Subcutaneous abdominal adipose tissue (tissue), 5 donors: ENCODE results near the gene SLC22A23.

Source experiments
- H3K27ac ChIP-seq: one replicate; pipeline ENCODE4 v1.7.0; 2013; ENCODE audit warnings: low read depth, mild to moderate bottlenecking, inconsistent platforms, low read length, moderate library complexity
- H3K27me3 ChIP-seq, 5 donors: one replicate each; pipeline ENCODE4 v1.7.0; 2013; ENCODE audit warnings: low read length in 5 of 5, inconsistent platforms in 1 of 5; ENCODE audit not compliant: control insufficient read depth in 5 of 5, insufficient read depth in 4 of 5
- H3K36me3 ChIP-seq, 5 donors: one replicate each; pipeline ENCODE4 v1.7.0; 2013; ENCODE audit warnings: low read length in 5 of 5; ENCODE audit not compliant: control insufficient read depth in 5 of 5, insufficient read depth in 5 of 5
- H3K4me1 ChIP-seq, 5 donors: one replicate each; pipeline ENCODE4 v1.7.0; 2013; ENCODE audit warnings: low read length in 5 of 5, mild to moderate bottlenecking in 3 of 5, moderate library complexity in 1 of 5; ENCODE audit not compliant: control insufficient read depth in 5 of 5, insufficient read depth in 5 of 5
- H3K4me3 ChIP-seq, 5 donors: one replicate each; pipeline ENCODE4 v1.7.0; 2013; ENCODE audit warnings: low read length in 5 of 5, low read depth in 1 of 5
- H3K9ac ChIP-seq, 5 donors: one replicate each; pipeline ENCODE4 v1.7.0; 2013; ENCODE audit warnings: low read length in 5 of 5, mild to moderate bottlenecking in 4 of 5, moderate library complexity in 3 of 5
- H3K9me3 ChIP-seq, 5 donors: one replicate each; pipeline ENCODE4 v1.7.0; 2013; ENCODE audit warnings: low read length in 5 of 5; ENCODE audit not compliant: control insufficient read depth in 5 of 5
- donor health status: healthy.
- donor health status: healthy.
- donor health status: healthy.
- donor health status: healthy.
- donor health status: healthy.

The SLC22A23 gene

DNA sequence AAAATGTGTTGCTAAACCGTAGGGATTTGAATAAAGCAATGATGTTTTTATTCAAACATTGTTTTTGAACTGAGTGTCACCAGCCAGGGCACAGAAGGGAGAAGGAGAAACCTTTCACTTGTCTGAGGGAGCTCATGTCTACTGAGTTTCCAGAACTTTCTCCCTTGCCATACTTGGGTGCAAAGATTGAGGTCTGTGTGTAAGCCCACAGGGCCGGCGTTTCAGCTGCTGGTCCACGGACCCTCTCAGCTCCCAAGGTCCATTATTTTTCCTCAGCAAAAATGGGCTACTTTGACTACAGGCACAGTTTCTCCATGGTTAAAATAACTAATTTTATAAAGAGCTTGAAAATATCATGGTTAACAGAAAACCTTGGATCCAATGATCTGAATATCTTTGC lies 165.5 kb downstream of the SLC22A23 start:
- no peaks in the 10 kb centered on the region for H3K9me3 ChIP-seq
- H3K36me3 ChIP-seq = peaks cover 0 to 72% (median 41%) of the 10 kb centered on the region in 5 donors
- H3K27ac ChIP-seq = no peak overlapping the region
- no peak overlapping the region for H3K4me3 ChIP-seq
- H3K27me3 ChIP-seq = no peaks in the 10 kb centered on the region
- peaks cover 0 to 26% (median 0%) of the 10 kb centered on the region in 5 donors for H3K4me1 ChIP-seq
- H3K9ac ChIP-seq = no peak overlapping the region

DNA sequence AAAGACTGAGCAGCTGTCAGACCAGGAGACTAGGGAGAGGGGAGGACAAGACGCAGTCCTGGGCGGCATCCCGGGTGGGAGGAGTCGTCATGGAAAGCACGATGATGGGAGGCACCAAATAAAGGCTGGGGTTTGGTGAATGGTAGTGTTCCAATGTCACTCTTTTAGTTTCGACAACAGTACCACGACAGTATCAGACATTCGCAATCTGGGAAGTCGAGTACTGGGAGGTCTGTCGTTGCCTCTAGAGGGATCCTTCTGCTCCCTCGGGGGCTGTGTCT lies 166.0 kb downstream of the SLC22A23 start:
- H3K9me3 ChIP-seq = no peaks in the 10 kb centered on the region
- H3K36me3 ChIP-seq = peaks cover 0 to 73% (median 37%) of the 10 kb centered on the region in 5 donors
- H3K27ac ChIP-seq = no peak overlapping the region
- H3K27me3 ChIP-seq = no peaks in the 10 kb centered on the region
- no peak overlapping the region for H3K9ac ChIP-seq
- H3K4me3 ChIP-seq = no peak overlapping the region
- peaks cover 0 to 26% (median 0%) of the 10 kb centered on the region in 5 donors for H3K4me1 ChIP-seq

DNA sequence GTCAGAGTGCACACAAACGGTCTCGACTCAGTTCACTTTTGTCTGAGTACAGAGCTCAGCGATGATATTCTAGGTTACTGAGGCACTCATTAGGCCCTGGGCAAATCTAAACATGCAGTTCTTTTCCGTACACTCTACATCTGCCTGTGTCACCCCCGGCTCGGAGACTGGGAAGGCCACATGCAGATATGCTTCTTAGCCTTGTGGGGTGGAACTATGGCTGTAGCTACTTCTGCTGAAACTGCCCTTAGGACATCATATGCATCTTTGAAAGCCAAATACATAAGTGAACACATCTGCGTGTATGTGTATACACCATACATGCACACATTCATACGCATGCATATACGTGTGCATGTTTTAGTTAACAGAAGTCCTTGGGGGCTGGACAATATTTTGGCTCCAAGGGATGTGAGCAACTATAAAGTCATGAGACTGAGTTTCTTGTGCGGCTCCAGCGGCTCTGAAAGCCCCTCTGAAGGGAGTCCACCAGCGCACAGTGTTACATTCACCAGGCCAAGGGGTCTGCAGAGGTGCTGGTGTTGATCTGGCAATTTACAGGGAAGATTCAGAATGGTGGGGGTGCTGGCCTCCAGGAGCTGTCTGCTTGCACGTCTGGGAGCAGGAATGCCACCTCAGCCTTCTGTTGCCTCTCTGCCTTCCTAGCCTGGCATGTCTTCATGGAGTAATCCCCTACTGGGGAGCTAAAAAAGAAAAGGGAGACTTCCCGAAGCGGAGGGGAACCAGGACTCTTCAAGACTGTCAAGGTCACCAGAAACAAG lies 166.5 kb downstream of the SLC22A23 start:
- H3K9me3 ChIP-seq = no peaks in the 10 kb centered on the region
- H3K27me3 ChIP-seq = no peaks in the 10 kb centered on the region
- H3K4me3 ChIP-seq = no peak overlapping the region
- no peak overlapping the region for H3K9ac ChIP-seq
- H3K4me1 ChIP-seq = peaks cover 0 to 22% (median 2%) of the 10 kb centered on the region in 5 donors
- no peak overlapping the region for H3K27ac ChIP-seq
- peaks cover 0 to 75% (median 37%) of the 10 kb centered on the region in 5 donors for H3K36me3 ChIP-seq

GRCh38 chr6:3289664-3290055 lies 167.2 kb downstream of the SLC22A23 start:
- H3K9ac ChIP-seq = no peak overlapping the region
- no peaks in the 10 kb centered on the region for H3K27me3 ChIP-seq
- no peaks in the 10 kb centered on the region for H3K9me3 ChIP-seq
- peaks cover under 1 to 23% (median 2%) of the 10 kb centered on the region in 5 donors for H3K4me1 ChIP-seq
- H3K4me3 ChIP-seq = no peak overlapping the region
- peaks cover 0 to 76% (median 37%) of the 10 kb centered on the region in 5 donors for H3K36me3 ChIP-seq
- no peak overlapping the region for H3K27ac ChIP-seq

DNA sequence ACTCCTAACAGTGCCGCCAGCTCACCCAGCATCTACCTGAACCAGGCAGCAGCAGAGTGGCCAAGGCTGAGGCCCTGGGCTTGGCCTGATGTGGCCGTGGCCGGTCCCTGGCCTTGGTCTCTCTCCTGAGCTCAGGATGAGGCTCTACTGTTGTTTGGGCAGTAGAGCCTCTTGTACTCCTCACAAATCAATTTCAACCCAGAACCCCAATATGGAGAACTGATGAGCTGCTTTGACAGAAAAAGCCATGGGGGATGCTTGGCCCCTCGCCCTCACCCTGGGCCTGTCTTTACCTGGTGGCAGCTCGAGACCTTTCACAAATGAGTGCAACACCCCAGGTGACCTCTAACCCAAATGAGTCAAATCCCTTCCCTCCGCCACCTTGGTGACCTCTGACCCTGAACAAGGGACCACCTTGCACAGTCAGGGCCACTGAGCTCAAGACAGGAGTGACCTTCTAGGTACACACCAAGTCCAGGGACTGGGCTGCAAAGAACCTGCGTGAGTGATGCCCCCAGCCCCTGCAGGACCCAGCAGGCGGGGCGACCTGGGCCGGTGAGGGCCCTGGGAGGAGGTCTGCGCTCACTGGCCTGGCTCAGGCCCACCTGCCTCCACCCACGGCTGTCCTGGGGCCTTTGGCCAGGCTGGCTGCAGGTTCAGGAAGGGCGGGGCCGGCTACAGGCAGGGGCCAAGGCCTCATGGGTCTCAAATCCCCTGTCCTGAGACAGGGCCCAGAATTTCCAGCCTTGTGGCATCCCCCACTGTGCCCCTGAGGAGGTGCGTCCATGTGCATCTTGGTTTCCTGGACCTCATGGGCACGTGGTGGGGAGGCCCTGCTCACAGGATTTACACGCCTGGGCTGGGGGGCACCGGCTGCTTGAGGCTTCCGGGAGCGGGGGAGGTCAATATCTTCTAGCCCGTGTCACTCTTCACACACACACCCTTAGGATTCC lies 167.9 kb downstream of the SLC22A23 start:
- no peaks in the 10 kb centered on the region for H3K27me3 ChIP-seq

DNA sequence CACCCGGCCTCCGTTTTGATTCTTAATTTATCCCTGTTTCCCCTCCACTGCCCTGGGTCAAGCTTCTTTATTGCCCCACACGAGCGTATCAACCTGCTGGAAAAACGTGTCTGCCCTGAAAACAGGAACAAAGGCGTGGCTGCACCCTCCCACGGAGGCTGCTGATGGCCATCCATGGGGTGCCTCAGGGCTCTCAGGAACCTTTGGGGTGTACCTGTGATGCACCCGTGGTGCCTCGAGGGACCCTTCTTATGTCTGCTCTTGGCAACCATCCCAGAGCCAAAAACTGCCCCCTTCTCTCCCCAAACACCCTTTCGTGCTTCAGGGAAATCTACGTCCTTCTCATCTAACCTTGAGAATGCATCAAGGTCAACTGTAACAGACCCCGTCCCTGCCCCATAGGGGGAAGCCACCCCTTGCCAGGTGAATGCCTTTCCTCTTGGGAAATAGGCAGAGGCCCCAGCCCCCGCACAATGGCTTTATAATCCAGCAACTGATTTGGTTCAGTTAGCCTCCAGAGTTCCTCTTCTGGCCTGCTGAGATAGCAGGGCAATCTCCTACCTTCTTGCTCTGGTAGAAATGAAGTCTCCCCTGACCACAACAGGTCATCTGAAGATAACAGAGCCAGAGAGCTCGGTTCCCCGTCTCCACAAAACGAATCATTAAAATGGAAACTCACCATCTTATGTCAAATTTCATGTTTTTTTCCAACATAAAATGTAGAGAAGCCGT lies 168.7 kb downstream of the SLC22A23 start:
- no peak overlapping the region for H3K4me3 ChIP-seq
- no peak overlapping the region for H3K9ac ChIP-seq
- no peaks in the 10 kb centered on the region for H3K9me3 ChIP-seq
- H3K36me3 ChIP-seq = peaks cover 0 to 80% (median 36%) of the 10 kb centered on the region in 5 donors
- H3K4me1 ChIP-seq = peaks cover 2 to 38% (median 13%) of the 10 kb centered on the region in 5 donors
- H3K27me3 ChIP-seq = no peaks in the 10 kb centered on the region
- H3K27ac ChIP-seq = no peak overlapping the region

More for the DNA sequence above, 167.9 kb downstream of the SLC22A23 start:
- no peaks in the 10 kb centered on the region for H3K9me3 ChIP-seq
- H3K36me3 ChIP-seq = peaks cover 0 to 78% (median 42%) of the 10 kb centered on the region in 5 donors
- H3K4me1 ChIP-seq = peaks cover 2 to 30% (median 9%) of the 10 kb centered on the region in 5 donors
- H3K27ac ChIP-seq = no peak overlapping the region
- H3K4me3 ChIP-seq = no peak overlapping the region
- H3K9ac ChIP-seq = no peak overlapping the region

GRCh38 chr6:3287308-3287707 lies 169.5 kb downstream of the SLC22A23 start:
- no peaks in the 10 kb centered on the region for H3K27me3 ChIP-seq
- H3K36me3 ChIP-seq = peaks cover 0 to 80% (median 35%) of the 10 kb centered on the region in 5 donors
- H3K9ac ChIP-seq = no peak overlapping the region
- no peaks in the 10 kb centered on the region for H3K9me3 ChIP-seq
- no peak overlapping the region for H3K27ac ChIP-seq
- H3K4me3 ChIP-seq = no peak overlapping the region
- peaks cover 7 to 42% (median 19%) of the 10 kb centered on the region in 5 donors for H3K4me1 ChIP-seq

GRCh38 chr6:3286641-3287171 lies 170.1 kb downstream of the SLC22A23 start:
- H3K9me3 ChIP-seq = no peaks in the 10 kb centered on the region
- H3K4me1 ChIP-seq = peaks cover 11 to 46% (median 25%) of the 10 kb centered on the region in 5 donors
- no peaks in the 10 kb centered on the region for H3K27me3 ChIP-seq
- H3K27ac ChIP-seq = no peak overlapping the region
- no peak overlapping the region for H3K9ac ChIP-seq
- peaks cover 0 to 76% (median 34%) of the 10 kb centered on the region in 5 donors for H3K36me3 ChIP-seq
- no peak overlapping the region for H3K4me3 ChIP-seq

DNA sequence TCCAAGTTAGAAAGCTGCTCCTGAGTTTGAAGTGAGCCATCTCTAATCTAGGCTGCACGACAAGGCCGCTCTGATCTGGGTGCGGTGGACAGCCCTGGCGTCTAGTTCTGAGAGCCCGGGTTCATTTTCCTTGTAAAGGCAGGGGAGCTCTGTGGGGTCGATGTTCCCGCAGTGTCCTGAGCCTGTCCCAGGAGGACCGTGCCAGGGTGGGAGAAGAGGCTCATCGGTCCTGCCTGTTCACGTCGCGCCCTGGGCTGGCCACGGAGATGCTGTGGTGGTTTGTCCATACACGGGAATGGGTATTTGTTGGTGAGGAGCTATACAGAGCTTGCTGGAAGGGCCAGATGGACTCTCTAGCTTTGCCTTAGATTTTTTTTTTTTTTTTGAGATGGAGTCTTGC lies 171.1 kb downstream of the SLC22A23 start:
- Histone ChIP-seq H3K9me3 (no peaks in the 10 kb centered on the region), H3K4me3 (no peak overlapping the region), H3K4me1 (peaks cover 15 to 55% (median 32%) of the 10 kb centered on the region in 5 donors), H3K27me3 (no peaks in the 10 kb centered on the region), H3K36me3 (peaks cover 0 to 74% (median 34%) of the 10 kb centered on the region in 5 donors), H3K9ac (no peak overlapping the region), H3K27ac (no peak overlapping the region)
